ENCODE results near the gene ENAM.
"Not testable (repeated sequence)": the region's sequence is repeated elsewhere in the genome, so short reads cannot be mapped to it uniquely, and the experiment has no call there.

Gene ENAM

GRCh38 chr4:70657326-70657725 is 28.8 kb downstream of the ENAM start:
- DNase-seq (ENCODE audit: low read depth, low spot score): no peak
- Histone ChIP-seq H3K27ac (ENCODE audit: low read length) (no peak overlapping the region), H3K27me3 (ENCODE audit: control insufficient read depth, insufficient read depth, low read length) (no peaks in the 10 kb centered on the region), H3K4me3 (ENCODE audit: low read length) (no peak overlapping the region), H3K4me1 (ENCODE audit: control insufficient read depth, insufficient read depth, low read length) (no peaks in the 10 kb centered on the region), H3K36me3 (ENCODE audit: control insufficient read depth, insufficient read depth, low read length) (no peaks in the 10 kb centered on the region), H3K9me3 (ENCODE audit: control insufficient read depth, insufficient read depth, low read length) (no peaks in the 10 kb centered on the region)
- 100% methylated on average over 2 of the region's 5 CpGs for WGBS (ENCODE audit: insufficient coverage, insufficient read length)

GRCh38 chr4:70658418-70658817 is 29.9 kb downstream of the ENAM start:
- Histone ChIP-seq H3K9me3 (ENCODE audit: control insufficient read depth, insufficient read depth, low read length) (no peaks in the 10 kb centered on the region), H3K4me1 (ENCODE audit: control insufficient read depth, insufficient read depth, low read length) (no peaks in the 10 kb centered on the region), H3K27me3 (ENCODE audit: control insufficient read depth, insufficient read depth, low read length) (no peaks in the 10 kb centered on the region), H3K4me3 (ENCODE audit: low read length) (no peak overlapping the region), H3K36me3 (ENCODE audit: control insufficient read depth, insufficient read depth, low read length) (no peaks in the 10 kb centered on the region), H3K27ac (ENCODE audit: low read length) (no peak overlapping the region)
- no CpG with 5 or more reads among the region's 3 CpGs for WGBS (ENCODE audit: insufficient coverage, insufficient read length)
- DNase-seq (ENCODE audit: low read depth, low spot score): no peak

DNA sequence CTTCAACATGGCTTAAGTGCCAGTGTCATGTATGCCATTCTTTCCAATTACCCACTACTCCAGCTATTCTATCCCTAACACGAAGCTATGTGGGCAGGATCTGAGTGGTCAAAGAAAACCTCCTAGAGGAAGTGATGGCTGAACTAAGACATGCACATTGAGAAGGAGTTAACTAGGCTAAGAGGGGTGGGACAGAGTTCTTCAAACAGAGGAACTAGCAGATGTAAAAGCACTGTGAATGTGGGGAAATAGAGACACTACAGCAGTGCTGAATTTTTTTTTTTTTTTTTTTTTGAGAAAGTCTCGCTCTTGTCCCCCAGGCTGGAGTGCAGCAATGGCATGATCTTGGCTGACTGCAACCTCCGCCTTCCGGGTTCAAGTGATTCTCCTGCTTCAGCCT is 31.6 kb downstream of the ENAM start:
- Histone ChIP-seq H3K9me3 (ENCODE audit: control insufficient read depth, insufficient read depth, low read length) (no peaks in the 10 kb centered on the region), H3K27me3 (ENCODE audit: control insufficient read depth, insufficient read depth, low read length) (no peaks in the 10 kb centered on the region), H3K4me1 (ENCODE audit: control insufficient read depth, insufficient read depth, low read length) (no peaks in the 10 kb centered on the region), H3K4me3 (ENCODE audit: low read length) (no peak overlapping the region), H3K36me3 (ENCODE audit: control insufficient read depth, insufficient read depth, low read length) (no peaks in the 10 kb centered on the region), H3K27ac (ENCODE audit: low read length) (no peak overlapping the region)
- DNase-seq (ENCODE audit: low read depth, low spot score): no peak
- no CpG with 5 or more reads among the region's 4 CpGs for WGBS (ENCODE audit: insufficient coverage, insufficient read length)

DNA sequence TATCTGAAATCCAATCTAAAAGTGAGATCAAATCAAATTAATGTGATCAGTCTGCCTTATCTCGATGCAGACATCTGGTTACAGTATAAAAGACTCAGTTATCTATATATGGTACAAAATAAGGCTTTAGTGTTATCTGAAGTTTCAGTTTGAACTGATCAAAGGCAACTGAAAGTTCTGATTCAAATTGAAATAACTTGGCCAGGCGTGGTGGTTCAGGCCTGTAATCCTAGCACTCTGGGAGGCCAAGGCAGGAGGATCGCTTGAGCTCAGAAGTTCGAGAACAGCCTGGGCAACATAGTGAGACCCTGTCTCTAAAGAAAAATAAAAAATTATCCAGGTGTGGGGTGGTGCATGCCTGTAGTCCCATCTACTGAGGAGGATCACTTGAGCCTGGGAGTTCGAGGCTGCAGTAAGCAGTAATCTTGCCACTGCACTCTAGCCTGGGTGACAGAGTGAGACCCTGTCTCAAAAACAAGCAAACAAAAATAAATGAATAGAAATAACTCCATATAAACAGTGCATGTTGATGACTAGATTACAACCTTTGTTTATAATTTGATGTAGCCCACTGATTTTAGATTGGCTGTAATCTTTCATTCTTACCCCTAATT is 32.9 kb downstream of the ENAM start:
- H3K4me3 ChIP-seq (ENCODE audit: low read length); H3K9me3 ChIP-seq (ENCODE audit: control insufficient read depth, insufficient read depth, low read length); H3K36me3 ChIP-seq (ENCODE audit: control insufficient read depth, insufficient read depth, low read length); DNase-seq (ENCODE audit: low read depth, low spot score); H3K4me1 ChIP-seq (ENCODE audit: control insufficient read depth, insufficient read depth, low read length); H3K27ac ChIP-seq (ENCODE audit: low read length); H3K27me3 ChIP-seq (ENCODE audit: control insufficient read depth, insufficient read depth, low read length): not testable (repeated sequence)
- no CpG with 5 or more reads among the region's 5 CpGs for WGBS (ENCODE audit: insufficient coverage, insufficient read length)

DNA sequence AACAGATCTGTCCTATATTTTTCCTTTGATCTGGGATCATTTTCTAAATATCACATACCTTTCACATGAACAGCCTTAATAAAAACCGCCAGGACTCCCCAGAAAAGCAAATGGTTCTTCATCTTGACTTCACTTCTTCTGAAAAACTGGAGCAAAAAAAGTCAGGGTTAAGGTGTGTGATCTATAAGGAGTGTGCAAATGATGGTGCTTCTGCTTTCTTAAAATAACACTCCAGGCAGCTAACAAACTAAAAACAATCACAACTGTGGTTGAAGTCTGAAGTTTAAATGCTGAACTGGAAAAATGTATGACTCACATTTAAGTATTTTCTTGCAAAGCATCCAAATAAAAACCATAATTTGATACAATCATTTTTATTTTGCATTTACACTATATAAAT is 37.8 kb downstream of the ENAM start, which contains the start of gene JCHAIN:
TSS of gene JCHAIN (minus strand) at position 140 of the 400 bp plus-strand sequence. CDS start at position 122, 18 bp downstream.
- no peak within 1 kb of the TSS for H3K4me3 ChIP-seq (ENCODE audit: low read length)

DNA sequence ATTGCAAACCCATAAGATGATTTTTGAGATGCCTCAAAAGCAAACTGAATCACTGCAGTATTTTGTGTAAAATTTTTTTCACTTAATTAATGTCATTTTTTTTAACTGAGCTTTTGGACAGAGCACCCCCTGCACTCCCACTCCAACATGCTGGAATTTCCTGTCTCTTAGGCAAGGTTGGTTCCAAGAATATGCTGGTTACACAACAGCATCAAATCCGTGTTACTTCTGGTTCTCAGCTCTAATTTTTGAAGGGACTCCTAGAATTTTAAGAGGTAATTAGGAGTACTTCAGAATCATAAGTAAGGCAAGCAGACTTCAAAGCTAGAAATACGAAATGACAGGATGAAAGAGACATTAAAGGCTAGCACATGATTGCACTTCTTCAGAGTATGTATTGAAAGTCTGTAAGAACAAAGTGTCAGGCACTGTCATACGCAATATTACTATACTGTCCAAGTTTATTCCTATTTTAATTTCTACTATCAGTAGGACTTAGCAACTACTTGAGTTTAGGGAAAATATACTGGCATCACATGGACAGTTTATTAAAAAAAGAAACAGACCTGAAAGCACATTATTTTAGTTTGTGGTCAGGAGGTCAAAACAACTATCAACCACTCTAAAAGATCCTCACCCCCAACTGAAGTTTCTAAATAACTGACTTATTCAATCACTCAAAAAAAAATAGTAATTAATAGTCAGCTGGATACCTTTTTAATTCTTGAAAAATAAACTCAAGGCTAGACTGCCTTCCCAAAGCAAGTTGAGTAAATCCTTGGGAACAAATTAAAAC is 39.4 kb downstream of the ENAM start:
- no CpG with 5 or more reads among the region's 3 CpGs for WGBS (ENCODE audit: insufficient coverage, insufficient read length)
- H3K4me3 ChIP-seq (ENCODE audit: low read length): no peak overlapping the region

More for the DNA sequence above, 37.8 kb downstream of the ENAM start, which contains the start of gene JCHAIN:
- Histone ChIP-seq H3K27me3 (ENCODE audit: control insufficient read depth, insufficient read depth, low read length) (no peaks in the 10 kb centered on the region), H3K9me3 (ENCODE audit: control insufficient read depth, insufficient read depth, low read length) (no peaks in the 10 kb centered on the region), H3K4me1 (ENCODE audit: control insufficient read depth, insufficient read depth, low read length) (no peaks in the 10 kb centered on the region), H3K27ac (ENCODE audit: low read length) (no peak within 1 kb of the TSS), H3K36me3 (ENCODE audit: control insufficient read depth, insufficient read depth, low read length) (no peaks in the 10 kb centered on the region)
- DNase-seq (ENCODE audit: low read depth, low spot score): no peak
- no CpG with 5 or more reads among the region's 1 CpG for WGBS (ENCODE audit: insufficient coverage, insufficient read length)

DNA sequence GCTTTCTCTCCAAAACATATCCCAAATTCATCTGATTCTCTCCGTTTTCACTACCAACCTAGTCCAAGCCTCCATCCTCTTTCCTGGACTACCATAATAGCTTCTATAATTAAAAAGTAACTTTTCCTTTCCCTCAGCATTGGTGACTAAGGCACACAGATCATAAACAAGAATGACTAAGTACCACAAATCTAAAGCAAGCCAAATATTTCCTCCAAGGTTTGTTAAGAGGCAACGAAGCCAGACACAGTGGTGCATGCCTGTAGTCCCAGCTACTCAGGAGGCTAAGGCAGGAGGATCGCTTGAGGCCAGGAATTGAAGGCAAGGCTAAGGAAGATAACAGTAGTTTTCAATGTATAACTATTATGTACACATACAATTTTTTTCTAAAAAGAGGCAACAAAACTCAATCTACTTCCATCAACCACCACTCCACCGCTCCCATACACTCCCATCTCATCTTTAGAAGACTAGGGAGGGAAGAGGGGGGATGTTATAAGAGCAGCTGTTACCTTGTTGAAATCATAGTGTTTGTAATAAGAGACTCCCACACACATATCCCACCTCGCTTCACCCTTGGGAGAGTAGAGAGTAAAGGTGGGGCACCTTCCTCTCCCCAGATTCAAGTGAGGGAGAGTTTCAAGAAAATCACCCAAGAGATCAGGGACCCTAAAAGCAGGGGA is 41.9 kb downstream of the ENAM start:
- H3K27ac ChIP-seq (ENCODE audit: low read length): no peak overlapping the region
- no peaks in the 10 kb centered on the region for H3K9me3 ChIP-seq (ENCODE audit: control insufficient read depth, insufficient read depth, low read length)
- H3K4me3 ChIP-seq (ENCODE audit: low read length): no peak overlapping the region
- H3K36me3 ChIP-seq (ENCODE audit: control insufficient read depth, insufficient read depth, low read length): no peaks in the 10 kb centered on the region
- no peaks in the 10 kb centered on the region for H3K4me1 ChIP-seq (ENCODE audit: control insufficient read depth, insufficient read depth, low read length)
- WGBS (ENCODE audit: insufficient coverage, insufficient read length): 100% methylated on average over 1 of the region's 5 CpGs
- DNase-seq (ENCODE audit: low read depth, low spot score): no peak
- no peaks in the 10 kb centered on the region for H3K27me3 ChIP-seq (ENCODE audit: control insufficient read depth, insufficient read depth, low read length)

More for the DNA sequence above, 39.4 kb downstream of the ENAM start:
- Histone ChIP-seq H3K9me3 (ENCODE audit: control insufficient read depth, insufficient read depth, low read length) (no peaks in the 10 kb centered on the region), H3K27ac (ENCODE audit: low read length) (no peak overlapping the region), H3K27me3 (ENCODE audit: control insufficient read depth, insufficient read depth, low read length) (no peaks in the 10 kb centered on the region), H3K4me1 (ENCODE audit: control insufficient read depth, insufficient read depth, low read length) (no peaks in the 10 kb centered on the region), H3K36me3 (ENCODE audit: control insufficient read depth, insufficient read depth, low read length) (no peaks in the 10 kb centered on the region)
- DNase-seq (ENCODE audit: low read depth, low spot score): no peak

DNA sequence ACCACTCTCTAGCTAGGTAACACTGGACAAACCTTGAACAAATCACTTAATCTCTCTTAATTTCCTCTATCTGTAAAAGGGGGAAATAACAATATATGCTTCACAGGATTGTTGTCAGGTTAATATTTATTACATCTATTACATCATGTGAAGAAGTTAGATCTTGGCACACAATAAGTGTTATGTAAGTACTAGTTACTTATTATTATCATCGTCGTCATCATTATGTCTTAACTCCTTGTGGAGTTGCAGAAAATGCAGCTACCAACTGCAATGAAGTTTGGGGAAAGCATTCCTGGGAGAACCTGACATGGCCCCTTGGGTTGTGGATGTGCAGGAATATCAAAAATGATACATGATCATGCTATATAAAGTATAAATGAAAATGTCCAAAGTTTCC is 42.5 kb downstream of the ENAM start:
- no peak for DNase-seq (ENCODE audit: low read depth, low spot score)
- WGBS (ENCODE audit: insufficient coverage, insufficient read length): no CpG with 5 or more reads among the region's 2 CpGs
- no peaks in the 10 kb centered on the region for H3K4me1 ChIP-seq (ENCODE audit: control insufficient read depth, insufficient read depth, low read length)
- H3K9me3 ChIP-seq (ENCODE audit: control insufficient read depth, insufficient read depth, low read length): no peaks in the 10 kb centered on the region
- no peaks in the 10 kb centered on the region for H3K36me3 ChIP-seq (ENCODE audit: control insufficient read depth, insufficient read depth, low read length)
- H3K4me3 ChIP-seq (ENCODE audit: low read length): no peak overlapping the region
- H3K27ac ChIP-seq (ENCODE audit: low read length): no peak overlapping the region
- no peaks in the 10 kb centered on the region for H3K27me3 ChIP-seq (ENCODE audit: control insufficient read depth, insufficient read depth, low read length)

- H3K9me3 ChIP-seq (ENCODE audit: control insufficient read depth, insufficient read depth, low read length): no peaks in the 10 kb centered on the region
- H3K36me3 ChIP-seq (ENCODE audit: control insufficient read depth, insufficient read depth, low read length): no peaks in the 10 kb centered on the region
- no peak for DNase-seq (ENCODE audit: low read depth, low spot score)
- H3K27me3 ChIP-seq (ENCODE audit: control insufficient read depth, insufficient read depth, low read length): no peaks in the 10 kb centered on the region
- no peak overlapping the region for H3K27ac ChIP-seq (ENCODE audit: low read length)
- no peaks in the 10 kb centered on the region for H3K4me1 ChIP-seq (ENCODE audit: control insufficient read depth, insufficient read depth, low read length)
- no peak overlapping the region for H3K4me3 ChIP-seq (ENCODE audit: low read length)
These were observed 45.6 kb downstream of the ENAM start for GRCh38 chr4:70674191-70674590.

DNA sequence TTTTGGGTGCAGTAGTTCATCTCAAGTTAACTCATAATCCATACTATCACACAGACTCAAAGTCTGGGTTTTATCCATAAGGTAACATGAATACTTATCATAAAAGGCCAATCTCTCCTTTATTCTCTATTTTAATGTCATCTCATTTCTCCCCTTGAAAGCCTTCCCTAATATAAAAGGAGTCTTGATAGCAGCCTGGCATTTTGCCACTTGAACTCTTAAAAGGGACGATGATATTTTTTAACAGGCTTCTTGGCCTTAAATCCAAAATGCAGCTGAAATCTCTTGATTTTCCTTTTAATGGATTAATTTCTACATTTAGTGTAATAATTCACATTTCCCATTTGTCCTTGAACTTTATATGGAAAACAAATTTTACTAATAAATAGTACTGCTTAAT is 46.2 kb downstream of the ENAM start:
- no peaks in the 10 kb centered on the region for H3K4me1 ChIP-seq (ENCODE audit: control insufficient read depth, insufficient read depth, low read length)
- H3K27ac ChIP-seq (ENCODE audit: low read length): no peak overlapping the region
- no peak overlapping the region for H3K4me3 ChIP-seq (ENCODE audit: low read length)
- no peaks in the 10 kb centered on the region for H3K27me3 ChIP-seq (ENCODE audit: control insufficient read depth, insufficient read depth, low read length)
- no peak for DNase-seq (ENCODE audit: low read depth, low spot score)
- no CpG with 5 or more reads among the region's 1 CpG for WGBS (ENCODE audit: insufficient coverage, insufficient read length)
- no peaks in the 10 kb centered on the region for H3K36me3 ChIP-seq (ENCODE audit: control insufficient read depth, insufficient read depth, low read length)
- H3K9me3 ChIP-seq (ENCODE audit: control insufficient read depth, insufficient read depth, low read length): no peaks in the 10 kb centered on the region

All from iPS DF 6.9 (cell line).